GM10266 (cell line): ENCODE results near the gene ARAP1.
"Not testable (repeated sequence)": the region's sequence is repeated elsewhere in the genome, so short reads cannot be mapped to it uniquely, and the experiment has no call there.

Source experiments
- DNase-seq: peaks from one replicate; pipeline ENCODE4 v3.0.0; 2012; ENCODE audit errors: extremely low spot score
- CTCF ChIP-seq: IDR thresholded peaks from 2 replicates; pipeline ENCODE4 v1.5.1; 2012; ENCODE audit warnings: mild to moderate bottlenecking, low read depth; ENCODE audit not compliant: control insufficient read depth, insufficient read depth; ENCODE audit errors: missing control alignments

Gene ARAP1

GRCh38 chr11:72752088-72752914 lies at the start of gene ARAP1:
TSS of gene ARAP1 (minus strand) at chr11:72752408. CDS start at chr11:72727128, 25,280 bp downstream.
- peak; percentile 93 for DNase-seq
- TF ChIP-seq CTCF = peak; percentile 6

- no peak for TF ChIP-seq CTCF
- no peak for DNase-seq
These were observed 47.2 kb upstream of the ARAP1 start for GRCh38 chr11:72799441-72799840.

- TF ChIP-seq CTCF = no peak
- DNase-seq = no peak
These were observed 46.2 kb upstream of the ARAP1 start for GRCh38 chr11:72798361-72798760.

GRCh38 chr11:72793425-72794367 lies 41.5 kb upstream of the ARAP1 start, which contains the start of gene STARD10:
TSS of gene STARD10 (minus strand) at chr11:72794047. CDS start at chr11:72781181, 12,866 bp downstream.
- peak; percentile 72 for TF ChIP-seq CTCF
- peak; percentile 95 for DNase-seq

GRCh38 chr11:72793076-72793424 lies 40.8 kb upstream of the ARAP1 start:
- no peak for DNase-seq
- TF ChIP-seq CTCF = no peak

GRCh38 chr11:72792437-72793021 lies 40.3 kb upstream of the ARAP1 start:
- no peak for TF ChIP-seq CTCF

GRCh38 chr11:72791228-72791627 lies 39.0 kb upstream of the ARAP1 start:
- DNase-seq = not testable (repeated sequence)

More at GRCh38 chr11:72792437-72793021, 40.3 kb upstream of the ARAP1 start:
- DNase-seq = no peak
